ENCODE measurements around the gene CD1B. TPM values are rescaled to one million over a fixed set of nuclear protein-coding genes. Genes with fewer than 3 reads are reported as not detected.
"Not testable (repeated sequence)": the region's sequence is repeated elsewhere in the genome, so short reads cannot be mapped to it uniquely, and the experiment has no call there.

The CD1B gene
- total RNA-seq, 5 donors from 2014 or later (not counting 1 experiment from before 2014, with no cell fraction given) = not detected

GRCh38 chr1:158286941-158287346 is 44.4 kb downstream of the CD1B start:
- ATAC-seq (replicated peaks in 1 of 4) (no peak), DNase-seq (no peak)
- WGBS (ENCODE audit: insufficient coverage) = 71% methylated on average over 1 of the region's 1 CpG
- Mint-ChIP-seq H3K4me3 (no peak overlapping the region), H3K36me3 (no peaks in the 10 kb centered on the region), H3K9me3 (peaks cover 0 to 4% (median 0%) of the 10 kb centered on the region in 3 donors), H3K4me1 (peaks cover 15 to 17% (median 15%) of the 10 kb centered on the region in 3 donors), H3K27me3 (peaks cover 23 to 29% of the 10 kb centered on the region in 2 donors), H3K27ac (peak overlapping the region in 1 of 2 donors; percentile 30)
- peaks cover 4 to 29% of the 10 kb centered on the region in 2 experiments for H3K4me1 ChIP-seq (ENCODE audit: control insufficient read depth in 1 of 2, extremely low read depth in 1 of 2, insufficient read depth in 2 of 2, low read length in 2 of 2)
- no peaks in the 10 kb centered on the region for H3K9me3 ChIP-seq
- no peak overlapping the region for H3K4me3 ChIP-seq (ENCODE audit: control insufficient read depth in 1 of 2, extremely low read depth in 1 of 2, low read length in 1 of 2)
- no peaks in the 10 kb centered on the region for H3K36me3 ChIP-seq (ENCODE audit: control insufficient read depth in 2 of 2, extremely low read depth in 1 of 2, insufficient read depth in 1 of 2, low read length in 1 of 2)
- ChIA-PET POLR2A (no interaction called here), CTCF (no interaction called here)
- no peak overlapping the region for H3K27ac ChIP-seq (ENCODE audit: low read length)
- peaks cover 0 to 10% of the 10 kb centered on the region in 2 experiments for H3K27me3 ChIP-seq (replicated peaks in 1 of 2; ENCODE audit: control insufficient read depth in 2 of 2, extremely low read depth in 1 of 2, insufficient read depth in 2 of 2, low read length in 1 of 2)

DNA sequence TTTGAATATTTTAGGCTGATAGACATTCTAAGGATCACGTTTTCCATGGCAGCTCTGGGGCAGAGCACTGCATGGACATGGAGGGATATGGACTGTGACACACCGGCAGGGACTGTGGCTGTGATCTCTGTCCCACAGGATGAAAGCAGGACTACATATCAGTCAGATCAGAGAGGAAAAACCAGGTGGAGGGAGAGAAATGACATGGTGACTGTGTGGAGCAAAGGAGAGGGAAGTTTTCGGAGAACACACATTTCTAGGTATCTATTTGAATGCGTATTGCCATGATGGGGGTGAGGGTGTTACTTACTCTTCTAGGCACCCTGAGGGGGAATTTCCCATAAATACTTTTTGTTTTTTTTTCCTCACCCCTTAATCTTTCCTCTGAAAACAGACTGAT is 44.8 kb downstream of the CD1B start:
- H3K4me1 ChIP-seq (ENCODE audit: control insufficient read depth in 1 of 2, extremely low read depth in 1 of 2, insufficient read depth in 2 of 2, low read length in 2 of 2) = peaks cover 4 to 29% of the 10 kb centered on the region in 2 experiments
- ChIA-PET CTCF (no interaction called here), POLR2A (no interaction called here)
- DNase-seq (no peak), ATAC-seq (replicated peaks in 1 of 4) (no peak)
- H3K36me3 Mint-ChIP-seq = no peaks in the 10 kb centered on the region
- H3K4me1 Mint-ChIP-seq = peaks cover 15 to 17% (median 15%) of the 10 kb centered on the region in 3 donors
- no peak overlapping the region for H3K27ac Mint-ChIP-seq
- peaks cover 28 to 34% of the 10 kb centered on the region in 2 donors for H3K27me3 Mint-ChIP-seq
- H3K9me3 Mint-ChIP-seq = peaks cover 0 to 9% (median 4%) of the 10 kb centered on the region in 3 donors
- H3K27ac ChIP-seq (ENCODE audit: low read length) = no peak overlapping the region
- no peaks in the 10 kb centered on the region for H3K36me3 ChIP-seq (ENCODE audit: control insufficient read depth in 2 of 2, extremely low read depth in 1 of 2, insufficient read depth in 1 of 2, low read length in 1 of 2)
- H3K9me3 ChIP-seq = no peaks in the 10 kb centered on the region
- H3K4me3 ChIP-seq (ENCODE audit: control insufficient read depth in 1 of 2, extremely low read depth in 1 of 2, low read length in 1 of 2) = no peak overlapping the region
- no peak overlapping the region for H3K4me3 Mint-ChIP-seq
- 66% methylated on average over 2 of the region's 4 CpGs for WGBS (ENCODE audit: insufficient coverage)
- peaks cover 0 to 10% of the 10 kb centered on the region in 2 experiments for H3K27me3 ChIP-seq (replicated peaks in 1 of 2; ENCODE audit: control insufficient read depth in 2 of 2, extremely low read depth in 1 of 2, insufficient read depth in 2 of 2, low read length in 1 of 2)

DNA sequence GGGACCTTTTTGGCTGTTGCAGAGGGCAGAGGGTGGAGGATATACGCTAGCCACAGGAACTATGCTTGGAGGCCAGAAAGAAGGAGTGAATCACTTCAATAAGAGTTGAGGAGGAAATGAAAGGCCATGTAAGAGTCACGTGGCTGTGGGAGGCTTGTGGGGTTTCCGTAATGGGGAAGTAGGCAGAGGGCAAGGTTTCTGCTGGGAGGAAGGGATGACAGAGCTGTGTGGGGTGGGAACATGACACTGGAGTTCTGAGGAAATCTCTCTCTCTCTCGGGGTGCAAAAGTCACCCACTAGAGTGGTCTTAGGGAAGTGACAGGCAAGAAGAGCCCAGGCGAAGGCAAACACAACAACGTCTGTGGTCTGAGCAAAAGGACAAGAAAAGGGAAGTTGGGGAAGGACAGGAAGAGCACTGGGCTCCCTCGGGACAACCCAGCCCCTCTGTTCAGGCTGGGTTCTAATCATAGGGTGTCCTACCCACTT is 45.5 kb downstream of the CD1B start:
- CTCF ChIA-PET = no interaction called here
- no peak overlapping the region for H3K4me3 ChIP-seq (ENCODE audit: control insufficient read depth in 1 of 2, extremely low read depth in 1 of 2, low read length in 1 of 2)
- peaks cover 15 to 17% (median 15%) of the 10 kb centered on the region in 3 donors for H3K4me1 Mint-ChIP-seq
- H3K27ac ChIP-seq (ENCODE audit: low read length) = no peak overlapping the region
- H3K4me1 ChIP-seq (ENCODE audit: control insufficient read depth in 1 of 2, extremely low read depth in 1 of 2, insufficient read depth in 2 of 2, low read length in 2 of 2) = peaks cover 4 to 27% of the 10 kb centered on the region in 2 experiments
- WGBS (ENCODE audit: insufficient coverage) = 31% methylated on average over 4 of the region's 7 CpGs
- POLR2A ChIA-PET = no interaction called here
- peaks cover 4% of the 10 kb centered on the region for H3K36me3 Mint-ChIP-seq
- peaks cover 0 to 10% of the 10 kb centered on the region in 2 experiments for H3K27me3 ChIP-seq (replicated peaks in 1 of 2; ENCODE audit: control insufficient read depth in 2 of 2, extremely low read depth in 1 of 2, insufficient read depth in 2 of 2, low read length in 1 of 2)
- peaks cover 0 to 15% (median 7%) of the 10 kb centered on the region in 3 donors for H3K9me3 Mint-ChIP-seq
- H3K27ac Mint-ChIP-seq = peak overlapping the region in 1 of 2 donors; percentile 7
- no peaks in the 10 kb centered on the region for H3K9me3 ChIP-seq
- peaks cover 28 to 40% of the 10 kb centered on the region in 2 donors for H3K27me3 Mint-ChIP-seq
- H3K4me3 Mint-ChIP-seq = peak overlapping the region in 2 of 3 donors; percentile 26 to 37
- H3K36me3 ChIP-seq (ENCODE audit: control insufficient read depth in 2 of 2, extremely low read depth in 1 of 2, insufficient read depth in 1 of 2, low read length in 1 of 2) = no peaks in the 10 kb centered on the region
- peak in 6 of 35 experiments; percentile 0 to 45 (median 4) for DNase-seq
- ATAC-seq (replicated peaks in 1 of 4) = peak in 1 of 4 experiments; percentile 16

DNA sequence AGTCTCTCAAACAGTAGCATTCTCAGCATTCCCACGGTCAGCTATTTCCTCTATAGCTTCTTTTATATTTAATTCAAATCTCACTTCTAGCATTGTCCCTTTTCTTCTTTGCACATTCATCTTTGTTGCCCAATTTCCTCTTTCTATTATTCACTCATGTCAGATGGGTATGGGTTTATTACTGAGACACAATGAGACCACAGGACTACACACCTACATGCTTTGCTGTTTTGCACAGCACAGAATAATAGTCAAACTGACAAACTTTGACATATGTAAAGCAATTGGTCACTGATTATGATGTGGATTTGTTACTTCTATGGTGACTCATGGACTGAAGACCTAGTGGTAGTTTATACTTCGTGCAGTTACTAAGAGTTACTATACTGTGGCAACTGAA is 47.4 kb downstream of the CD1B start:
- Histone ChIP-seq H3K27me3 (replicated peaks in 1 of 2; ENCODE audit: control insufficient read depth in 2 of 2, extremely low read depth in 1 of 2, insufficient read depth in 2 of 2, low read length in 1 of 2) (peaks cover 0 to 14% of the 10 kb centered on the region in 2 experiments), H3K36me3 (ENCODE audit: control insufficient read depth in 2 of 2, extremely low read depth in 1 of 2, insufficient read depth in 1 of 2, low read length in 1 of 2) (no peaks in the 10 kb centered on the region), H3K9me3 (no peaks in the 10 kb centered on the region), H3K27ac (ENCODE audit: low read length) (no peak overlapping the region), H3K4me1 (ENCODE audit: control insufficient read depth in 1 of 2, extremely low read depth in 1 of 2, insufficient read depth in 2 of 2, low read length in 2 of 2) (peaks cover 4 to 16% of the 10 kb centered on the region in 2 experiments), H3K4me3 (ENCODE audit: control insufficient read depth in 1 of 2, extremely low read depth in 1 of 2, low read length in 1 of 2) (no peak overlapping the region)
- Mint-ChIP-seq H3K4me3 (no peak overlapping the region), H3K36me3 (peaks cover 4% of the 10 kb centered on the region), H3K27me3 (peaks cover 28 to 40% of the 10 kb centered on the region in 2 donors), H3K27ac (no peak overlapping the region), H3K9me3 (peaks cover 0 to 16% (median 7%) of the 10 kb centered on the region in 3 donors), H3K4me1 (peaks cover 15 to 17% (median 15%) of the 10 kb centered on the region in 3 donors)
- 80% methylated on average over 1 of the region's 2 CpGs for WGBS (ENCODE audit: insufficient coverage)
- DNase-seq = no peak
- ATAC-seq (replicated peaks in 1 of 4) = no peak
- ChIA-PET POLR2A (no interaction called here), CTCF (no interaction called here)

GRCh38 chr1:158282421-158282820 is 48.9 kb downstream of the CD1B start:
- Histone ChIP-seq H3K4me1 (ENCODE audit: control insufficient read depth in 1 of 2, extremely low read depth in 1 of 2, insufficient read depth in 2 of 2, low read length in 2 of 2) (peaks cover 4 to 15% of the 10 kb centered on the region in 2 experiments), H3K27me3 (replicated peaks in 1 of 2; ENCODE audit: control insufficient read depth in 2 of 2, extremely low read depth in 1 of 2, insufficient read depth in 2 of 2, low read length in 1 of 2) (peaks cover 0 to 14% of the 10 kb centered on the region in 2 experiments)
- POLR2A ChIA-PET; H3K36me3 Mint-ChIP-seq; H3K36me3 ChIP-seq (ENCODE audit: control insufficient read depth in 2 of 2, extremely low read depth in 1 of 2, insufficient read depth in 1 of 2, low read length in 1 of 2); ATAC-seq (replicated peaks in 1 of 4); H3K4me3 ChIP-seq (ENCODE audit: control insufficient read depth in 1 of 2, extremely low read depth in 1 of 2, low read length in 1 of 2); H3K9me3 ChIP-seq; DNase-seq; H3K27ac Mint-ChIP-seq; H3K4me3 Mint-ChIP-seq; H3K27ac ChIP-seq (ENCODE audit: low read length); CTCF ChIA-PET: not testable (repeated sequence)
- 58% methylated on average over 2 of the region's 2 CpGs for WGBS (ENCODE audit: insufficient coverage)
- Mint-ChIP-seq H3K27me3 (peaks cover 28 to 34% of the 10 kb centered on the region in 2 donors), H3K9me3 (peaks cover 4 to 22% (median 7%) of the 10 kb centered on the region in 3 donors), H3K4me1 (peaks cover 15 to 17% (median 15%) of the 10 kb centered on the region in 3 donors)

Other genes with a start within 250 kb of the CD1B start
- gene CD1D, start 150.6 kb downstream of the CD1B start, total RNA-seq = under 1 TPM in 3 of 5 donors, not detected in 2; 0.10 to 0.22 (median 0.20) TPM
- gene CD1A, start 77.1 kb downstream of the CD1B start, total RNA-seq = under 1 TPM in 1 of 5 donors, not detected in 4; 0.16 TPM
- gene CD1C, start 41.6 kb downstream of the CD1B start, total RNA-seq = 1 to 10 TPM in 2 of 5 donors, under 1 TPM in 3; 0.26 to 1.4 (median 0.70) TPM
- not detected for gene CD1E, start 22.4 kb upstream of the CD1B start, total RNA-seq
- gene OR10T2, start 67.9 kb upstream of the CD1B start, total RNA-seq = not detected
- not detected for gene OR10K2, start 94.7 kb upstream of the CD1B start, total RNA-seq
- gene OR10K1, start 130.3 kb upstream of the CD1B start, total RNA-seq = not detected
- gene OR10R2, start 140.7 kb upstream of the CD1B start, total RNA-seq = not detected
- gene OR6Y1, start 222.9 kb upstream of the CD1B start, total RNA-seq = not detected
- gene OR6P1, start 239.0 kb upstream of the CD1B start, total RNA-seq = not detected
- gene OR10X1, start 248.4 kb upstream of the CD1B start, total RNA-seq = not detected

Measured in T-cell (primary cell).